Measurements from ENCODE around the gene MRPL58. TPM values are rescaled to one million over a fixed set of nuclear protein-coding genes. Genes with fewer than 3 reads are reported as not detected.
"Not testable (repeated sequence)": the region's sequence is repeated elsewhere in the genome, so short reads cannot be mapped to it uniquely, and the experiment has no call there.

Gene MRPL58
- total RNA-seq, 1 experiment from 2014 or later = 195 TPM

GRCh38 chr17:74981979-74982662, 30.3 kb upstream of the MRPL58 start:
- Histone ChIP-seq H4K20me1 (ENCODE audit: low read length) (no peaks in the 10 kb centered on the region), H3K27me3 (ENCODE audit: low read length) (no peaks in the 10 kb centered on the region), H3K36me3 (ENCODE audit: low read depth, low read length) (no peaks in the 10 kb centered on the region), H3K4me1 (ENCODE audit: insufficient read depth, low read length) (peaks cover 12% of the 10 kb centered on the region), H3K79me2 (ENCODE audit: low read length) (no peaks in the 10 kb centered on the region), H2AFZ (ENCODE audit: low read length) (peak overlapping the region; percentile 99), H3K4me2 (ENCODE audit: low read length) (peak overlapping the region; percentile 98), H3K9me3 (ENCODE audit: low read length) (no peaks in the 10 kb centered on the region), H3K4me3 (ENCODE audit: low read length) (peak overlapping the region; percentile 78), H3K9ac (ENCODE audit: low read length) (peak overlapping the region; percentile 79), H3K9me2 (replicated peaks; ENCODE audit: low read length) (no peaks in the 10 kb centered on the region), H3K27ac (ENCODE audit: low read length) (peak overlapping the region; percentile 50), H3F3A (ENCODE audit: low read length, unreplicated experiment) (peaks cover 4% of the 10 kb centered on the region)
- no TSS peak for BruUV-seq (replicated peaks)
- POLR2A ChIA-PET (ENCODE audit: unreplicated experiment) = interaction anchor here (0.7 to 1.1 kb wide), 2 partner anchors 10 to 30 kb away, joined by 3 to 11 read pairs; partner anchors contain the start of genes HID1 and MRPL58
- peak; percentile 81 for DNase-seq
- CTCF ChIA-PET = interaction anchor here (0.6 to 0.7 kb wide), 2 partner anchors 20 to 307 kb away, joined by 4 to 6 read pairs; partner anchors contain the start of gene SLC25A19
- ATAC-seq = peak; percentile 92
- TF ChIP-seq EZH2phosphoT487 (IDR thresholded peaks at IDR 0.05; ENCODE audit: borderline replicate concordance, low read length) (no peak), EZH2 (IDR thresholded peaks at IDR 0.05; ENCODE audit: low read length, unreplicated experiment) (no peak), CTCF (conservative IDR thresholded peaks at IDR 0.05; ENCODE audit: low read depth, low read length) (no peak)
- intact Hi-C loops (cut with micrococcal nuclease) = no loop called here

- H3K79me2 ChIP-seq (ENCODE audit: low read length); H3K36me3 ChIP-seq (ENCODE audit: low read depth, low read length); H3F3A ChIP-seq (ENCODE audit: low read length, unreplicated experiment); H3K9me3 ChIP-seq (ENCODE audit: low read length); H4K20me1 ChIP-seq (ENCODE audit: low read length); intact Hi-C loops (cut with micrococcal nuclease); H3K9me2 ChIP-seq (replicated peaks; ENCODE audit: low read length); H3K27me3 ChIP-seq (ENCODE audit: low read length): not testable (repeated sequence)
- H3K4me3 ChIP-seq (ENCODE audit: low read length) = peak overlapping the region; percentile 78
- H3K4me1 ChIP-seq (ENCODE audit: insufficient read depth, low read length) = peaks cover 12% of the 10 kb centered on the region
- peak; percentile 15 for ATAC-seq
- CTCF ChIA-PET = interaction anchor here (0.6 to 0.7 kb wide), 2 partner anchors 21 to 307 kb away, joined by 4 to 6 read pairs; partner anchors contain the start of gene SLC25A19
- peak overlapping the region; percentile 50 for H3K27ac ChIP-seq (ENCODE audit: low read length)
- H3K9ac ChIP-seq (ENCODE audit: low read length) = peak overlapping the region; percentile 79
- H3K4me2 ChIP-seq (ENCODE audit: low read length) = peak overlapping the region; percentile 98
- H2AFZ ChIP-seq (ENCODE audit: low read length) = peak overlapping the region; percentile 99
- peak; percentile 30 for DNase-seq
- POLR2A ChIA-PET (ENCODE audit: unreplicated experiment) = interaction anchor here (0.6 to 1.1 kb wide), 4 partner anchors 9 to 41 kb away, joined by 3 to 12 read pairs (median 7); partner anchors contain the start of genes HID1 and MRPL58
- BruUV-seq (replicated peaks) = TSS peak; percentile 74
Measured at GRCh38 chr17:74982663-74983313, 29.7 kb upstream of the MRPL58 start.

GRCh38 chr17:74986206-74986576, 26.3 kb upstream of the MRPL58 start:
- Histone ChIP-seq H3K4me3 (ENCODE audit: low read length) (no peak overlapping the region), H3K9ac (ENCODE audit: low read length) (no peak overlapping the region), H3F3A (ENCODE audit: low read length, unreplicated experiment) (peaks cover 4% of the 10 kb centered on the region), H3K79me2 (ENCODE audit: low read length) (peaks cover 29% of the 10 kb centered on the region), H2AFZ (ENCODE audit: low read length) (no peak overlapping the region), H3K27ac (ENCODE audit: low read length) (no peak overlapping the region), H3K36me3 (ENCODE audit: low read depth, low read length) (no peaks in the 10 kb centered on the region), H3K4me1 (ENCODE audit: insufficient read depth, low read length) (peaks cover 19% of the 10 kb centered on the region), H3K9me2 (replicated peaks; ENCODE audit: low read length) (no peaks in the 10 kb centered on the region), H3K4me2 (ENCODE audit: low read length) (no peak overlapping the region), H4K20me1 (ENCODE audit: low read length) (no peaks in the 10 kb centered on the region), H3K9me3 (ENCODE audit: low read length) (no peaks in the 10 kb centered on the region), H3K27me3 (ENCODE audit: low read length) (no peaks in the 10 kb centered on the region)
- DNase-seq (no peak), ATAC-seq (no peak)
- CTCF ChIA-PET = no interaction called here
- intact Hi-C loops (cut with micrococcal nuclease) = loop anchor here (2.0 kb wide), 2 partner anchors 25 to 49 kb away; no protein-coding TSS in a partner anchor
- POLR2A ChIA-PET (ENCODE audit: unreplicated experiment) = no interaction called here
- no TSS peak for BruUV-seq (replicated peaks)
- no peak for TF ChIP-seq EZH2 (IDR thresholded peaks at IDR 0.05; ENCODE audit: low read length, unreplicated experiment)
- TF ChIP-seq CTCF (conservative IDR thresholded peaks at IDR 0.05; ENCODE audit: low read depth, low read length) = no peak
- no peak for TF ChIP-seq EZH2phosphoT487 (IDR thresholded peaks at IDR 0.05; ENCODE audit: borderline replicate concordance, low read length)

Measured in PC-3 (cell line).